PC-3 (cell line): ENCODE results near the gene CD177. TPM values are rescaled to one million over a fixed set of nuclear protein-coding genes. Genes with fewer than 3 reads are reported as not detected.

Experiments
- ATAC-seq: fragments of 200-7000 bp; cut with Tn5 transposase; 2 replicates; pipeline ENCODE4 v1.9.1; 2020; ENCODE audit warnings: mild to moderate bottlenecking, moderate library complexity
- BruUV-seq: library from RNA; stranded (reverse); fragments of 400-500 nt; replicated peaks from 2 replicates; lab custom pipeline; 2021; lab: Mats Ljungman, UMichigan
- CTCF ChIA-PET: fragments of 300-600 bp; sonication (Branson Sonifier 250); formaldehyde crosslinking; loops from one replicate; lab custom pipeline; 2022; ENCODE audit warnings: antibody characterized with exemption; lab: Charles Lee
- POLR2A ChIA-PET: fragments of 300-600 bp; sonication (Branson Sonifier 250); formaldehyde crosslinking; loops from one replicate; lab custom pipeline; 2022; ENCODE audit warnings: antibody characterized with exemption; ENCODE audit not compliant: unreplicated experiment; lab: Charles Lee
- DNase-seq: peaks from one replicate; pipeline ENCODE4 v3.0.0-alpha.2; 2015
- H2AFZ ChIP-seq: fragments of 300-600 bp; sonication (generic); 2 replicates; pipeline ENCODE4 v1.6.0; 2016; ENCODE audit warnings: antibody characterized with exemption, low read length
- H3F3A ChIP-seq: fragments of 300-600 bp; sonication (generic); one replicate; pipeline ENCODE4 v1.6.0; 2017; ENCODE audit warnings: antibody characterized with exemption, low read length, control low read depth, mild to moderate bottlenecking; ENCODE audit not compliant: unreplicated experiment
- H3K27ac ChIP-seq: fragments of 300-600 bp; sonication (generic); 2 replicates; pipeline ENCODE4 v1.5.1; 2016; ENCODE audit warnings: mild to moderate bottlenecking, low read length
- H3K27me3 ChIP-seq: fragments of 300-600 bp; sonication (generic); 2 replicates; pipeline ENCODE4 v1.6.1; 2016; ENCODE audit warnings: low read length, mixed read lengths
- H3K36me3 ChIP-seq: fragments of 300-600 bp; sonication (generic); 2 replicates; pipeline ENCODE4 v1.6.1; 2016; ENCODE audit warnings: low read depth, mixed run types, low read length, mixed read lengths
- H3K4me1 ChIP-seq: fragments of 300-600 bp; sonication (generic); 2 replicates; pipeline ENCODE4 v1.5.1; 2016; ENCODE audit warnings: low read length; ENCODE audit not compliant: insufficient read depth
- H3K4me2 ChIP-seq: fragments of 300-600 bp; sonication (generic); 2 replicates; pipeline ENCODE4 v1.6.0; 2016; ENCODE audit warnings: low read length
- H3K4me3 ChIP-seq: fragments of 300-600 bp; sonication (generic); 2 replicates; pipeline ENCODE4 v1.5.1; 2016; ENCODE audit warnings: mild to moderate bottlenecking, low read length, mixed read lengths
- H3K79me2 ChIP-seq: fragments of 300-600 bp; sonication (generic); 2 replicates; pipeline ENCODE4 v1.6.1; 2017; ENCODE audit warnings: low read length, mixed read lengths
- H3K9ac ChIP-seq: fragments of 300-600 bp; sonication (generic); 2 replicates; pipeline ENCODE4 v1.6.0; 2016; ENCODE audit warnings: mild to moderate bottlenecking, low read length
- H3K9me2 ChIP-seq: fragments of 300-600 bp; sonication (generic); replicated peaks from 2 replicates; pipeline ENCODE4 v1.6.1; 2016; ENCODE audit warnings: mixed run types, low read length, mixed read lengths
- H3K9me3 ChIP-seq: fragments of 300-600 bp; sonication (generic); 2 replicates; pipeline ENCODE4 v1.6.1; 2016; ENCODE audit warnings: low read length, mixed read lengths
- H4K20me1 ChIP-seq: fragments of 300-600 bp; sonication (generic); 2 replicates; pipeline ENCODE4 v1.6.1; 2016; ENCODE audit warnings: low read length, mixed read lengths
- CTCF ChIP-seq: fragments of 300-600 bp; sonication (generic); conservative IDR thresholded peaks from 2 replicates; pipeline ENCODE4 v1.5.1; 2017; ENCODE audit warnings: antibody characterized with exemption, low read depth, mild to moderate bottlenecking, low read length
- EZH2 ChIP-seq: fragments of 300-600 bp; sonication (generic); IDR thresholded peaks from one replicate; pipeline ENCODE4 v1.6.1; 2017; ENCODE audit warnings: antibody characterized with exemption, mild to moderate bottlenecking, low read length; ENCODE audit not compliant: unreplicated experiment
- EZH2phosphoT487 ChIP-seq: fragments of 300-600 bp; sonication (generic); IDR thresholded peaks from 2 replicates; pipeline ENCODE4 v1.6.1; 2018; ENCODE audit warnings: mild to moderate bottlenecking, antibody characterized with exemption, low read length, borderline replicate concordance
- intact Hi-C: fragments of 100-400 bp; cut with micrococcal nuclease; formaldehyde crosslinking; loops from 2 replicates; pipeline ENCODE4 v1.9.0; 2023
- total RNA-seq: library from RNA; depleted of rRNA; stranded (reverse); fragments of >200 nt; gene quantifications from 2 replicates; pipeline ENCODE4 v1.2.3, GENCODE V29; 2014

The CD177 gene
- total RNA-seq, 1 experiment from 2014 or later = 0.55 TPM

GRCh38 chr19:43316591-43317319 lies 36.7 kb upstream of the CD177 start:
- peak overlapping the region; percentile 6; the same call in 1 of the 2 replicates for H3K4me3 ChIP-seq
- ATAC-seq = peak; percentile 96
- peak; percentile 80 for TF ChIP-seq CTCF
- TF ChIP-seq EZH2 = no peak

GRCh38 chr19:43318203-43318602 lies 35.3 kb upstream of the CD177 start:
- Histone ChIP-seq H3K79me2 (no peaks in the 10 kb centered on the region), H3K36me3 (no peaks in the 10 kb centered on the region), H3K9me2 (no peaks in the 10 kb centered on the region), H3K27ac (no peak overlapping the region), H3K9me3 (no peaks in the 10 kb centered on the region), H2AFZ (no peak overlapping the region), H3K9ac (no peak overlapping the region), H3K4me2 (no peak overlapping the region), H3F3A (no peaks in the 10 kb centered on the region), H4K20me1 (no peaks in the 10 kb centered on the region), H3K4me3 (no peak overlapping the region), H3K27me3 (no peaks in the 10 kb centered on the region), H3K4me1 (peaks cover 18% of the 10 kb centered on the region)
- TF ChIP-seq CTCF (no peak), EZH2phosphoT487 (no peak), EZH2 (no peak)
- ATAC-seq = no peak
- BruUV-seq = no TSS peak
- intact Hi-C loops = loop anchor here (5.0 to 10.0 kb wide), 3 partner anchors 46 to 113 kb away; partner anchors contain the start of gene PSG4
- ChIA-PET CTCF (no interaction called here), POLR2A (no interaction called here)
- no peak for DNase-seq

More at GRCh38 chr19:43316591-43317319, 36.7 kb upstream of the CD177 start:
- POLR2A ChIA-PET = no interaction called here
- Histone ChIP-seq H4K20me1 (no peaks in the 10 kb centered on the region), H3K4me1 (peaks cover 18% of the 10 kb centered on the region), H3K36me3 (no peaks in the 10 kb centered on the region), H3K27me3 (no peaks in the 10 kb centered on the region), H3F3A (no peaks in the 10 kb centered on the region), H2AFZ (peak overlapping the region; percentile 76), H3K4me2 (peak overlapping the region; percentile 74), H3K9me2 (no peaks in the 10 kb centered on the region), H3K9ac (no peak overlapping the region), H3K79me2 (no peaks in the 10 kb centered on the region), H3K27ac (no peak overlapping the region), H3K9me3 (no peaks in the 10 kb centered on the region)
- peak; percentile 87 for DNase-seq
- CTCF ChIA-PET = no interaction called here
- no TSS peak for BruUV-seq
- intact Hi-C loops = loop anchor here (5.0 to 10.0 kb wide), 3 partner anchors 44 to 112 kb away; partner anchors contain the start of gene PSG4

GRCh38 chr19:43318796-43319314 lies 34.6 kb upstream of the CD177 start:
- intact Hi-C loops = loop anchor here (5.0 to 10.0 kb wide), 3 partner anchors 47 to 114 kb away; partner anchors contain the start of gene PSG4
- no peak overlapping the region; the same call in 1 of the 2 replicates for H3K27ac ChIP-seq
- no peaks in the 10 kb centered on the region for H4K20me1 ChIP-seq
- no peaks in the 10 kb centered on the region for H3K36me3 ChIP-seq
- no peaks in the 10 kb centered on the region for H3K9me3 ChIP-seq
- CTCF ChIA-PET = no interaction called here
- H3K27me3 ChIP-seq = no peaks in the 10 kb centered on the region
- H3K4me2 ChIP-seq = no peak overlapping the region
- no peak overlapping the region for H2AFZ ChIP-seq
- no peak for TF ChIP-seq EZH2phosphoT487
- TF ChIP-seq EZH2 = no peak
- no peak for TF ChIP-seq CTCF
- POLR2A ChIA-PET = no interaction called here
- no peaks in the 10 kb centered on the region for H3F3A ChIP-seq
- ATAC-seq (no peak), DNase-seq (no peak)
- H3K9me2 ChIP-seq = no peaks in the 10 kb centered on the region
- H3K4me1 ChIP-seq = peaks cover 18% of the 10 kb centered on the region
- BruUV-seq = no TSS peak
- H3K9ac ChIP-seq = no peak overlapping the region
- H3K4me3 ChIP-seq = no peak overlapping the region
- H3K79me2 ChIP-seq = no peaks in the 10 kb centered on the region
